Caco-2 (cell line): Measurements from ENCODE around the gene PIK3C2G. TPM values are rescaled to one million over a fixed set of nuclear protein-coding genes. Genes with fewer than 3 reads are reported as not detected.

Source experiments
- BruUV-seq: library from RNA; stranded (reverse); fragments of 400-500 nt; replicated peaks from 2 replicates; lab custom pipeline; 2021; lab: Mats Ljungman, UMichigan
- CTCF ChIA-PET: fragments of 300-600 bp; sonication (Branson Sonifier 250); formaldehyde crosslinking; loops from one replicate; lab custom pipeline; 2022; ENCODE audit warnings: antibody characterized with exemption; lab: Charles Lee
- POLR2A ChIA-PET: fragments of 300-600 bp; sonication (Branson Sonifier 250); formaldehyde crosslinking; loops from one replicate; lab custom pipeline; 2022; ENCODE audit warnings: antibody characterized with exemption; lab: Charles Lee
- DNase-seq, 2 experiments: peaks; one replicate each; pipeline versions ENCODE4 v3.0.0 to v3.0.0-alpha.2; 2020 to 2022
- H3K27me3 ChIP-seq: replicated peaks from 2 replicates; pipeline ENCODE4 v1.6.0; 2011; ENCODE audit warnings: low read length; ENCODE audit not compliant: control insufficient read depth, insufficient read depth
- H3K36me3 ChIP-seq: 2 replicates; pipeline ENCODE4 v1.5.1; 2011; ENCODE audit warnings: low read length; ENCODE audit not compliant: control insufficient read depth, insufficient read depth
- H3K4me1 ChIP-seq: fragments of 250-450 bp; sonication (Bioruptor Pico); 2 replicates; pipeline ENCODE4 v1.5.1; 2020; ENCODE audit warnings: mild to moderate bottlenecking
- H3K4me3 ChIP-seq: 2 replicates; pipeline ENCODE4 v1.5.1; 2011; ENCODE audit warnings: low read depth, mild to moderate bottlenecking, control low read depth, low read length
- H3K9me3 ChIP-seq: fragments of 250-450 bp; sonication (Bioruptor Pico); 2 replicates; pipeline ENCODE4 v1.5.1; 2020; ENCODE audit warnings: mild to moderate bottlenecking, moderate library complexity
- H3K27ac Mint-ChIP-seq: one replicate; pipeline ENCODE4 v1.8.0; 2022; ENCODE audit warnings: mixed read lengths; ENCODE audit not compliant: unreplicated experiment
- H3K27me3 Mint-ChIP-seq: one replicate; pipeline ENCODE4 v1.8.0; 2022; ENCODE audit warnings: mixed read lengths; ENCODE audit not compliant: insufficient read depth, unreplicated experiment
- H3K36me3 Mint-ChIP-seq: one replicate; pipeline ENCODE4 v1.8.0; 2022; ENCODE audit warnings: mild to moderate bottlenecking, mixed read lengths; ENCODE audit not compliant: insufficient read depth, unreplicated experiment
- H3K4me1 Mint-ChIP-seq: one replicate; pipeline ENCODE4 v1.8.0; 2022; ENCODE audit warnings: low read depth, mixed read lengths; ENCODE audit not compliant: unreplicated experiment
- H3K4me3 Mint-ChIP-seq: one replicate; pipeline ENCODE4 v1.8.0; 2022; ENCODE audit warnings: mild to moderate bottlenecking, moderate library complexity, mixed read lengths; ENCODE audit not compliant: unreplicated experiment
- H3K9me3 Mint-ChIP-seq: one replicate; pipeline ENCODE4 v1.8.0; 2022; ENCODE audit warnings: mixed read lengths; ENCODE audit not compliant: unreplicated experiment
- CTCF ChIP-seq, 2 experiments: fragments of 200-600 bp in 1 of 2; IDR thresholded peaks; 1 replicate in 1 of 2; 2 replicates in 1 of 2; pipeline versions ENCODE4 v1.5.1 to v1.8.0; 2011 to 2022; ENCODE audit warnings: antibody characterized with exemption in 1 of 2, control low read depth in 1 of 2, inconsistent platforms in 1 of 2, low read depth in 1 of 2, low read length in 1 of 2, mild to moderate bottlenecking in 1 of 2, moderate library complexity in 1 of 2; ENCODE audit not compliant: insufficient read depth in 1 of 2, severe bottlenecking in 1 of 2, unreplicated experiment in 1 of 2
- intact Hi-C: fragments of 100-400 bp; cut with micrococcal nuclease; formaldehyde crosslinking; loops from one replicate; pipeline ENCODE4 v1.10.0; 2022; ENCODE audit not compliant: unreplicated experiment
- total RNA-seq: library from RNA; stranded (reverse); gene quantifications from 2 replicates; pipeline ENCODE4 v1.2.3, GENCODE V29; 2022

Gene PIK3C2G
- total RNA-seq, 1 experiment from 2014 or later: not detected

- no peaks in the 10 kb centered on the region for H3K4me1 ChIP-seq
- ChIA-PET POLR2A (interaction anchor here (0.5 kb wide), 1 partner anchor 160 kb away, joined by 3 read pairs; no protein-coding TSS in a partner anchor), CTCF (no interaction called here)
- H3K27ac Mint-ChIP-seq: no peak overlapping the region
- H3K4me3 Mint-ChIP-seq: no peak overlapping the region
- BruUV-seq: no TSS peak
- no peak for DNase-seq
- peaks cover 5% of the 10 kb centered on the region for H3K27me3 Mint-ChIP-seq
- H3K9me3 Mint-ChIP-seq: no peaks in the 10 kb centered on the region
- H3K9me3 ChIP-seq: no peaks in the 10 kb centered on the region
- H3K36me3 ChIP-seq: no peaks in the 10 kb centered on the region
- TF ChIP-seq CTCF (IDR thresholded peaks at IDR 0.05; ENCODE audit: insufficient read depth in 1 of 2, low read depth in 1 of 2, low read length in 1 of 2, severe bottlenecking in 1 of 2, unreplicated experiment in 1 of 2): no peak
- H3K4me3 ChIP-seq: no peak overlapping the region
- intact Hi-C loops: no loop called here
- H3K36me3 Mint-ChIP-seq: no peaks in the 10 kb centered on the region
- H3K4me1 Mint-ChIP-seq: no peaks in the 10 kb centered on the region
- no peaks in the 10 kb centered on the region; the same call in none of the 2 replicates for H3K27me3 ChIP-seq
Measured at GRCh38 chr12:18421867-18422266, 160.5 kb downstream of the PIK3C2G start.

GRCh38 chr12:18422871-18423270 lies 161.6 kb downstream of the PIK3C2G start:
- DNase-seq: no peak
- TF ChIP-seq CTCF (IDR thresholded peaks at IDR 0.05; ENCODE audit: insufficient read depth in 1 of 2, low read depth in 1 of 2, low read length in 1 of 2, severe bottlenecking in 1 of 2, unreplicated experiment in 1 of 2): no peak
- no peaks in the 10 kb centered on the region for H3K36me3 ChIP-seq
- Mint-ChIP-seq H3K9me3 (no peaks in the 10 kb centered on the region), H3K4me1 (no peaks in the 10 kb centered on the region), H3K27ac (no peak overlapping the region), H3K36me3 (no peaks in the 10 kb centered on the region), H3K27me3 (peaks cover 3% of the 10 kb centered on the region), H3K4me3 (no peak overlapping the region)
- no peaks in the 10 kb centered on the region for H3K9me3 ChIP-seq
- no TSS peak for BruUV-seq
- H3K4me3 ChIP-seq: no peak overlapping the region
- POLR2A ChIA-PET: no interaction called here
- CTCF ChIA-PET: no interaction called here
- no peaks in the 10 kb centered on the region; the same call in none of the 2 replicates for H3K27me3 ChIP-seq
- no peaks in the 10 kb centered on the region for H3K4me1 ChIP-seq
- intact Hi-C loops: no loop called here

- no peak for DNase-seq
- H3K9me3 ChIP-seq: no peaks in the 10 kb centered on the region
- ChIA-PET CTCF (no interaction called here), POLR2A (no interaction called here)
- no peaks in the 10 kb centered on the region for H3K4me1 ChIP-seq
- no peaks in the 10 kb centered on the region; the same call in none of the 2 replicates for H3K27me3 ChIP-seq
- H3K4me1 Mint-ChIP-seq: no peaks in the 10 kb centered on the region
- no peaks in the 10 kb centered on the region for H3K36me3 ChIP-seq
- no peak overlapping the region for H3K4me3 Mint-ChIP-seq
- BruUV-seq: no TSS peak
- H3K4me3 ChIP-seq: no peak overlapping the region
- H3K27ac Mint-ChIP-seq: no peak overlapping the region
- H3K9me3 Mint-ChIP-seq: no peaks in the 10 kb centered on the region
- TF ChIP-seq CTCF (IDR thresholded peaks at IDR 0.05; ENCODE audit: insufficient read depth in 1 of 2, low read depth in 1 of 2, low read length in 1 of 2, severe bottlenecking in 1 of 2, unreplicated experiment in 1 of 2): no peak
- intact Hi-C loops: no loop called here
- H3K27me3 Mint-ChIP-seq: peaks cover 3% of the 10 kb centered on the region
- H3K36me3 Mint-ChIP-seq: no peaks in the 10 kb centered on the region
Measured at GRCh38 chr12:18424857-18425256, 163.5 kb downstream of the PIK3C2G start.
